ENCODE measurements around the gene BAHD1. TPM values are rescaled to one million over a fixed set of nuclear protein-coding genes. Genes with fewer than 3 reads are reported as not detected.

BAHD1 gene
- total and polyA plus RNA-seq, 2 donors (not counting 3 experiments of a cell fraction or from before 2014, with no cell fraction given) = 6.3 to 19.1 TPM

DNA sequence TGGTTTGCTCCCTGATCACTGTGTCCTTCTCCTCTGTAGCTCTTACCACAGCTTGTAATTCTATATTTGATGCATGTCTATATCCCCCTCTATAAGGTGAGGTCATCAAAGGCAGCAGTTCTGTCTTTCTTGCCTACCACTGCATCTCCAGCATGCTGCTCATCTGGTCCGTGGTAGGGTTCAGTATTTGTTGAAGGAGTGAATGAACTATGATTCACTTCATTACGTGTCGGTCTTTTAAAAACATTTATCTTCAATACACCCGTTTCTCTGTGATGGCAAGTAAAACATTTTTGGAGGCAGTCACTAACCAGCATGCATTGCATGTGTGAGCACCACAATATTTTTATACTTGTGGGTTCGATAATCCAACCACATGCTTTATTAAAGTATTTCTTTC is 57.7 kb downstream of the BAHD1 start:
- H2AFZ ChIP-seq (ENCODE audit: low read depth, low read length) = no peak overlapping the region
- ChIA-PET POLR2A (no interaction called here), CTCF (interaction anchor here (0.7 to 1.3 kb wide), 2 partner anchors 10 to 21 kb away, joined by 3 to 4 read pairs; no protein-coding TSS in a partner anchor)
- no peaks in the 10 kb centered on the region for H3K36me3 ChIP-seq (ENCODE audit: control insufficient read depth in 2 of 2, extremely low read depth in 1 of 2, insufficient read depth in 2 of 2, low read length in 2 of 2)
- no peak overlapping the region for H3K27ac ChIP-seq (ENCODE audit: insufficient read depth, low read depth, low read length)
- no peak for DNase-seq (ENCODE audit: low read depth, low spot score)
- no peaks in the 10 kb centered on the region for H4K20me1 ChIP-seq (replicated peaks; ENCODE audit: control insufficient read depth, extremely low read depth, insufficient read depth, low read length)
- no TSS peak for BruUV-seq (replicated peaks)
- no peak for TF ChIP-seq GATA2 (IDR thresholded peaks at IDR 0.05; ENCODE audit: insufficient read depth, insufficient read length, low read depth, low read length)
- no peak for TF ChIP-seq FOS (IDR thresholded peaks at IDR 0.05; ENCODE audit: borderline replicate concordance, insufficient read depth, low read length)
- TF ChIP-seq POLR2A (IDR thresholded peaks at IDR 0.05; ENCODE audit: low read depth, low read length) = no peak
- TF ChIP-seq MYC (IDR thresholded peaks at IDR 0.05; ENCODE audit: low read depth, low read length) = no peak
- peaks cover 4 to 11% of the 10 kb centered on the region in 2 experiments for H3K27me3 ChIP-seq (ENCODE audit: control insufficient read depth in 2 of 2, insufficient read depth in 2 of 2, low read length in 2 of 2)
- no peak overlapping the region for H3K4me3 ChIP-seq (replicated peaks in 1 of 3; ENCODE audit: insufficient read depth in 1 of 3, low read depth in 1 of 3, low read length in 3 of 3)
- peaks cover 10% of the 10 kb centered on the region for H3K4me1 ChIP-seq (ENCODE audit: control insufficient read depth, extremely low read depth, insufficient read depth, low read length)
- no peaks in the 10 kb centered on the region for H3K9me1 ChIP-seq (replicated peaks; ENCODE audit: control insufficient read depth, extremely low read depth, insufficient read depth, low read length)
- intact Hi-C loops (cut with micrococcal nuclease) = no loop called here
- H3K4me2 ChIP-seq (ENCODE audit: insufficient read depth, low read length) = no peak overlapping the region
- H3K9ac ChIP-seq (replicated peaks; ENCODE audit: extremely low read depth, insufficient read depth, low read length) = no peak overlapping the region
- no peaks in the 10 kb centered on the region for H3K79me2 ChIP-seq (ENCODE audit: control insufficient read depth, insufficient read depth, low read length)
- FAIRE-seq = no peak
- dilution Hi-C loops (cut with MboI; ENCODE audit: extremely low pct_ligation_motif_present, low sequenced_read_pairs) = no loop called here
- H3K9me3 ChIP-seq (replicated peaks; ENCODE audit: control insufficient read depth, insufficient read depth, low read length) = no peaks in the 10 kb centered on the region

DNA sequence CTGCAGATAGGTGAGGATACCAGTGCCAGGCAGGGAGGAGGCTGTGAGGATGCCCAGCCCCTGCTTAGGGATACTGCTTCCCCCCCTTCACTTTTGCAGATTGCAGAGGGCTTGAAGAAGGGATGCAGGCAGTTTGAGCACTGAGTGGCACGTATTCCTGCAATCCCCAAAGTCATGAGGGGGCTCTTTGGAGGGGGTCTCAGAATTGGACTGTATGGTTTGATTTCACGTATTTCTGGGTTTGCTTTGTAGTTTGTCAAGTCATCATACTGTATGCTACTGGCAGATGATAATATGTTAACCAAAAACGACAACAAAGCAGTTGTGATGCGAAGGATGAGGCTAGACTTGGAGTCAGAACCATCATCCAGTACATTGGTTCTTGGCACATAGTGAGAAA is 58.1 kb downstream of the BAHD1 start:
- Histone ChIP-seq H3K27ac (ENCODE audit: insufficient read depth, low read depth, low read length) (no peak overlapping the region), H3K79me2 (ENCODE audit: control insufficient read depth, insufficient read depth, low read length) (no peaks in the 10 kb centered on the region), H3K4me1 (ENCODE audit: control insufficient read depth, extremely low read depth, insufficient read depth, low read length) (peaks cover 10% of the 10 kb centered on the region), H3K27me3 (ENCODE audit: control insufficient read depth in 2 of 2, insufficient read depth in 2 of 2, low read length in 2 of 2) (peaks cover 4 to 9% of the 10 kb centered on the region in 2 experiments), H3K9me1 (replicated peaks; ENCODE audit: control insufficient read depth, extremely low read depth, insufficient read depth, low read length) (no peaks in the 10 kb centered on the region), H3K9ac (replicated peaks; ENCODE audit: extremely low read depth, insufficient read depth, low read length) (no peak overlapping the region), H3K9me3 (replicated peaks; ENCODE audit: control insufficient read depth, insufficient read depth, low read length) (no peaks in the 10 kb centered on the region), H3K36me3 (ENCODE audit: control insufficient read depth in 2 of 2, extremely low read depth in 1 of 2, insufficient read depth in 2 of 2, low read length in 2 of 2) (no peaks in the 10 kb centered on the region), H3K4me2 (ENCODE audit: insufficient read depth, low read length) (no peak overlapping the region), H4K20me1 (replicated peaks; ENCODE audit: control insufficient read depth, extremely low read depth, insufficient read depth, low read length) (no peaks in the 10 kb centered on the region), H2AFZ (ENCODE audit: low read depth, low read length) (no peak overlapping the region), H3K4me3 (replicated peaks in 1 of 3; ENCODE audit: insufficient read depth in 1 of 3, low read depth in 1 of 3, low read length in 3 of 3) (no peak overlapping the region)
- dilution Hi-C loops (cut with MboI; ENCODE audit: extremely low pct_ligation_motif_present, low sequenced_read_pairs) = no loop called here
- CTCF ChIA-PET = no interaction called here
- intact Hi-C loops (cut with micrococcal nuclease) = no loop called here
- DNase-seq (ENCODE audit: low read depth, low spot score) (no peak), FAIRE-seq (no peak)
- POLR2A ChIA-PET = no interaction called here
- TF ChIP-seq FOS (IDR thresholded peaks at IDR 0.05; ENCODE audit: borderline replicate concordance, insufficient read depth, low read length) (no peak), JUN (IDR thresholded peaks at IDR 0.05; ENCODE audit: borderline replicate concordance, insufficient read depth, insufficient read length, low read depth) (no peak), POLR2AphosphoS5 (IDR thresholded peaks at IDR 0.05; ENCODE audit: insufficient read depth, low read depth, low read length) (no peak), GATA2 (IDR thresholded peaks at IDR 0.05; ENCODE audit: insufficient read depth, insufficient read length, low read depth, low read length) (no peak), MYC (IDR thresholded peaks at IDR 0.05; ENCODE audit: low read depth, low read length) (no peak), POLR2A (IDR thresholded peaks at IDR 0.05; ENCODE audit: low read depth, low read length) (no peak), EZH2 (IDR thresholded peaks at IDR 0.05; ENCODE audit: borderline replicate concordance, low read depth, low read length, severe bottlenecking) (no peak)
- TF ChIP-seq, protein P1, sequence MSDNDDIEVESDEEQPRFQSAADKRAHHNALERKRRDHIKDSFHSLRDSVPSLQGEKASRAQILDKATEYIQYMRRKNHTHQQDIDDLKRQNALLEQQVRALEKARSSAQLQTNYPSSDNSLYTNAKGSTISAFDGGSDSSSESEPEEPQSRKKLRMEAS (IDR thresholded peaks at IDR 0.05; ENCODE audit: insufficient read depth, insufficient read length) = no peak
- TF ChIP-seq, protein P2, sequence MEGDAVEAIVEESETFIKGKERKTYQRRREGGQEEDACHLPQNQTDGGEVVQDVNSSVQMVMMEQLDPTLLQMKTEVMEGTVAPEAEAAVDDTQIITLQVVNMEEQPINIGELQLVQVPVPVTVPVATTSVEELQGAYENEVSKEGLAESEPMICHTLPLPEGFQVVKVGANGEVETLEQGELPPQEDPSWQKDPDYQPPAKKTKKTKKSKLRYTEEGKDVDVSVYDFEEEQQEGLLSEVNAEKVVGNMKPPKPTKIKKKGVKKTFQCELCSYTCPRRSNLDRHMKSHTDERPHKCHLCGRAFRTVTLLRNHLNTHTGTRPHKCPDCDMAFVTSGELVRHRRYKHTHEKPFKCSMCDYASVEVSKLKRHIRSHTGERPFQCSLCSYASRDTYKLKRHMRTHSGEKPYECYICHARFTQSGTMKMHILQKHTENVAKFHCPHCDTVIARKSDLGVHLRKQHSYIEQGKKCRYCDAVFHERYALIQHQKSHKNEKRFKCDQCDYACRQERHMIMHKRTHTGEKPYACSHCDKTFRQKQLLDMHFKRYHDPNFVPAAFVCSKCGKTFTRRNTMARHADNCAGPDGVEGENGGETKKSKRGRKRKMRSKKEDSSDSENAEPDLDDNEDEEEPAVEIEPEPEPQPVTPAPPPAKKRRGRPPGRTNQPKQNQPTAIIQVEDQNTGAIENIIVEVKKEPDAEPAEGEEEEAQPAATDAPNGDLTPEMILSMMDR (IDR thresholded peaks at IDR 0.05; ENCODE audit: extremely low read depth in 1 of 2, insufficient read depth in 1 of 2, low read depth in 1 of 2, low read length in 2 of 2) = no peak
- BruUV-seq (replicated peaks) = no TSS peak
